GM12874 (cell line): ENCODE measurements around the gene RAD18.

Experiments used
- TF ChIP-seq, protein P1 (sequence below): IDR thresholded peaks from 2 replicates; pipeline ENCODE4 v1.5.1; 2011; ENCODE audit warnings: low read depth, mild to moderate bottlenecking, control low read depth, low read length, moderate library complexity; ENCODE audit not compliant: insufficient read depth

The RAD18 gene

DNA sequence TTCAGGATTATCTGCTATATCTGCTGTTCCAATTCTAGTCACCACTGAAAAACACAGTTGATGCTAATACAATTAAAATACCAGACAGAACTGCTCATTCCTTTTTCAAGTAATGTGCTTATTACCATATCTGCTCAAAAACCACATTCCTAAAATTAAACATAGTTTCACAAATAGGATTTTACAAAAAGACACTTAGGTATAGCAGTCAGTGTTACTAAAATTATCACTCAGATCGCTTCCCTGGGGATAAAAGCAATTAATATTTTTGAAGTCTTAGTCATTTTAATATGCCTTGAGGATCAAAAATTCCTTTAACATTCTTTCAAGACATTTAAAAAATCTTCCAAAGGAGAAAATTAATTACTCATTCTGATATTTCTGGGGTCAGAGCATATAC is 71.5 kb downstream of the RAD18 start:
- TF ChIP-seq, protein P1, sequence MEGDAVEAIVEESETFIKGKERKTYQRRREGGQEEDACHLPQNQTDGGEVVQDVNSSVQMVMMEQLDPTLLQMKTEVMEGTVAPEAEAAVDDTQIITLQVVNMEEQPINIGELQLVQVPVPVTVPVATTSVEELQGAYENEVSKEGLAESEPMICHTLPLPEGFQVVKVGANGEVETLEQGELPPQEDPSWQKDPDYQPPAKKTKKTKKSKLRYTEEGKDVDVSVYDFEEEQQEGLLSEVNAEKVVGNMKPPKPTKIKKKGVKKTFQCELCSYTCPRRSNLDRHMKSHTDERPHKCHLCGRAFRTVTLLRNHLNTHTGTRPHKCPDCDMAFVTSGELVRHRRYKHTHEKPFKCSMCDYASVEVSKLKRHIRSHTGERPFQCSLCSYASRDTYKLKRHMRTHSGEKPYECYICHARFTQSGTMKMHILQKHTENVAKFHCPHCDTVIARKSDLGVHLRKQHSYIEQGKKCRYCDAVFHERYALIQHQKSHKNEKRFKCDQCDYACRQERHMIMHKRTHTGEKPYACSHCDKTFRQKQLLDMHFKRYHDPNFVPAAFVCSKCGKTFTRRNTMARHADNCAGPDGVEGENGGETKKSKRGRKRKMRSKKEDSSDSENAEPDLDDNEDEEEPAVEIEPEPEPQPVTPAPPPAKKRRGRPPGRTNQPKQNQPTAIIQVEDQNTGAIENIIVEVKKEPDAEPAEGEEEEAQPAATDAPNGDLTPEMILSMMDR, result no peak

- TF ChIP-seq, protein P1, result no peak
Measured at GRCh38 chr3:8891303-8891702, 72.0 kb downstream of the RAD18 start.

- TF ChIP-seq, protein P1, result no peak
Measured at GRCh38 chr3:8888301-8888915, 74.9 kb downstream of the RAD18 start.

GRCh38 chr3:8887435-8888300 is 75.6 kb downstream of the RAD18 start:
- TF ChIP-seq, protein P1, result no peak

DNA sequence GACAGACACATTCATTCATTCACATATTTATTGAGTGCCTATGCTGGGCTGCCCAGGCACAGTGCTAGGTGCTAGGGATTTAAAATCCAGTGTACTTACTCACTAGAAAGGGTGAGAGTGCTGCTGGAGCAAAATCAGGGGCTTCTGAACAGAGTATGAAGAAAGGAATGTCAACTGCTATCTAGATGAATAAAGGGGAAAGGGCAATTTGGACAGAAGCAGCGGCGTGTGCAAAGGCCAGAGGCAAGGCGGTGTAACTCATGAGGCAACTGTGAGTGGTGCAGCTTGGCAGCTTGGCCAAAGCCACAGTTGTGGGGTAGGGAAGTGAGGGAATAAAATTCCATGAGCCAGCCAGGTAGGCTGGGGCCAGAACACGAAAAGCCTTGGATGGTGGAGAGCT is 76.7 kb downstream of the RAD18 start:
- TF ChIP-seq, protein P1, result no peak

DNA sequence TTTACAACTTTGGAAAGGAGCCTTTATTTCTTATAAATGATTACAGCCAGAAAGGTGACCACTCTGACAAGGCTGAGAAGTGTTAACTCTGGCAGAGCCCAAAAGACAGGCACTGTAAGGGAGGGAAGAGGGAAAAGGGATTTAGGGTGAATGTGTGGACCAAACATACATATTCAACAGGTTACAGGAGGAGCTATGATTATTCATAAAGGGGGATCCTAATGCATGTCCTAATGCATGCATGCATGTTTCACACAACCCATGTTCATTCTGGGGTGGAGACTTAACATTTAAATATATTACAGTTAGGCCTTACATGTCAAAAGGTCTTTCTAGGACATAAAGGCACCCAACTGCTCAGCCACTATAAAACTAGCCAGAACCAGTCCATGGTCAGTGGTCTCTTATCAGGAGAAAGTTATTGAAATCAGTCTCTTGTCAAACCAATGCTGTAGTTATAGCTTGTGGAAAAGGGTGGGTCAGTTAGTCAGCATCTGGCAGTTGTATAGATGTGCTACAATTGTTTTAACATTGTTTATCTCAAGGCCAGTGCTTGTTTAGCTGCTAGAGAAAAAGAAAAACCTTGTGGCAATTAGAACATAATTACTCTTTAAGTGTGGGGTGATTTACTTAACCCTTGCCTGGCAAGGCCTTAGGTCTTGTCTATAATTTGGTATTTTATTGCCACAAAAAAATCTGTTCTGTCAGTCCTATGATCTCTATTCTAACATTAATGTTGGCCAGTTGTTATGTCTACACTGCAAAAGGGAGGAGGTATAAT is 77.5 kb downstream of the RAD18 start:
- TF ChIP-seq, protein P1, result no peak
